ENCODE measurements around the gene EGFR.

- TF ChIP-seq, protein P1, sequence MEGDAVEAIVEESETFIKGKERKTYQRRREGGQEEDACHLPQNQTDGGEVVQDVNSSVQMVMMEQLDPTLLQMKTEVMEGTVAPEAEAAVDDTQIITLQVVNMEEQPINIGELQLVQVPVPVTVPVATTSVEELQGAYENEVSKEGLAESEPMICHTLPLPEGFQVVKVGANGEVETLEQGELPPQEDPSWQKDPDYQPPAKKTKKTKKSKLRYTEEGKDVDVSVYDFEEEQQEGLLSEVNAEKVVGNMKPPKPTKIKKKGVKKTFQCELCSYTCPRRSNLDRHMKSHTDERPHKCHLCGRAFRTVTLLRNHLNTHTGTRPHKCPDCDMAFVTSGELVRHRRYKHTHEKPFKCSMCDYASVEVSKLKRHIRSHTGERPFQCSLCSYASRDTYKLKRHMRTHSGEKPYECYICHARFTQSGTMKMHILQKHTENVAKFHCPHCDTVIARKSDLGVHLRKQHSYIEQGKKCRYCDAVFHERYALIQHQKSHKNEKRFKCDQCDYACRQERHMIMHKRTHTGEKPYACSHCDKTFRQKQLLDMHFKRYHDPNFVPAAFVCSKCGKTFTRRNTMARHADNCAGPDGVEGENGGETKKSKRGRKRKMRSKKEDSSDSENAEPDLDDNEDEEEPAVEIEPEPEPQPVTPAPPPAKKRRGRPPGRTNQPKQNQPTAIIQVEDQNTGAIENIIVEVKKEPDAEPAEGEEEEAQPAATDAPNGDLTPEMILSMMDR (IDR thresholded peaks at IDR 0.05): no peak
- TF ChIP-seq POLR2AphosphoS5 (IDR thresholded peaks at IDR 0.05) (no peak), POLR2A (IDR thresholded peaks at IDR 0.05) (no peak)
Observed at GRCh38 chr7:55036950-55037736, 18.3 kb downstream of the EGFR start.

All from sigmoid colon (tissue), 4 donors.